ENCODE measurements around the gene KRT9. TPM values are rescaled to one million over a fixed set of nuclear protein-coding genes. Genes with fewer than 3 reads are reported as not detected.
"Not testable (repeated sequence)": the region's sequence is repeated elsewhere in the genome, so short reads cannot be mapped to it uniquely, and the experiment has no call there.

Gene KRT9
- total RNA-seq, 1 experiment from 2014 or later = 0.15 TPM

GRCh38 chr17:41621435-41621817 is 49.6 kb upstream of the KRT9 start:
- DNase-seq (ENCODE audit: low read depth, low spot score); intact Hi-C loops (cut with micrococcal nuclease): not testable (repeated sequence)

GRCh38 chr17:41620583-41621434 is 49.0 kb upstream of the KRT9 start:
- POLR2A ChIA-PET = no interaction called here
- Histone ChIP-seq H4K20me1 (ENCODE audit: insufficient read depth) (no peaks in the 10 kb centered on the region), H3K9ac (ENCODE audit: low read length) (no peak overlapping the region), H3K79me2 (ENCODE audit: insufficient read depth, low read length) (no peaks in the 10 kb centered on the region), H3K9me3 (ENCODE audit: control insufficient read depth in 1 of 2, insufficient read depth in 1 of 2, low read depth in 1 of 2, low read length in 2 of 2) (no peaks in the 10 kb centered on the region), H3K36me3 (ENCODE audit: control insufficient read depth in 1 of 2, insufficient read depth in 2 of 2, low read length in 2 of 2) (no peaks in the 10 kb centered on the region), H2AFZ (ENCODE audit: low read depth, low read length, poor library complexity, severe bottlenecking) (no peak overlapping the region), H3K27ac (ENCODE audit: low read depth, low read length) (no peak overlapping the region), H3K27me3 (ENCODE audit: insufficient read depth, low read length) (no peaks in the 10 kb centered on the region), H3K4me1 (ENCODE audit: control insufficient read depth in 1 of 2, insufficient read depth in 2 of 2, low read length in 2 of 2) (peaks cover 0 to 10% of the 10 kb centered on the region in 2 experiments; a peak in 3 of 4 replicates), H3K4me3 (replicated peaks in 1 of 2; ENCODE audit: low read depth in 1 of 2, low read length in 2 of 2) (no peak overlapping the region), H3K4me2 (ENCODE audit: low read length) (no peak overlapping the region), H3K9me2 (ENCODE audit: insufficient read depth) (no peaks in the 10 kb centered on the region)
- BruUV-seq (replicated peaks) = no TSS peak
- intact Hi-C loops (cut with micrococcal nuclease) = no loop called here
- no peak for DNase-seq (ENCODE audit: low read depth, low spot score)
- RAD21 ChIA-PET (ENCODE audit: low non-redundant PET in 1 of 2, low total read pairs in 2 of 2, uncharacterized antibody in 2 of 2, unreplicated experiment in 2 of 2) = no interaction called here
- CTCF ChIA-PET = no interaction called here
- no peak for ATAC-seq
- TF ChIP-seq TCF7L2 (IDR thresholded peaks at IDR 0.05; ENCODE audit: borderline replicate concordance, extremely low read depth, insufficient read depth, insufficient read length) (no peak), EGR1 (IDR thresholded peaks at IDR 0.05; ENCODE audit: low read depth) (no peak), POLR2A (IDR thresholded peaks at IDR 0.05; ENCODE audit: borderline replicate concordance, extremely low read depth, insufficient read depth, insufficient read length) (no peak)

More at GRCh38 chr17:41621435-41621817, 49.6 kb upstream of the KRT9 start:
- ATAC-seq; H3K79me2 ChIP-seq (ENCODE audit: insufficient read depth, low read length); H3K9me2 ChIP-seq (ENCODE audit: insufficient read depth); RAD21 ChIA-PET (ENCODE audit: low non-redundant PET in 1 of 2, low total read pairs in 2 of 2, uncharacterized antibody in 2 of 2, unreplicated experiment in 2 of 2); BruUV-seq (replicated peaks); H3K4me3 ChIP-seq (replicated peaks in 1 of 2; ENCODE audit: low read depth in 1 of 2, low read length in 2 of 2); POLR2A ChIA-PET; H3K27ac ChIP-seq (ENCODE audit: low read depth, low read length); CTCF ChIA-PET; H3K36me3 ChIP-seq (ENCODE audit: control insufficient read depth in 1 of 2, insufficient read depth in 2 of 2, low read length in 2 of 2); H2AFZ ChIP-seq (ENCODE audit: low read depth, low read length, poor library complexity, severe bottlenecking); H3K4me2 ChIP-seq (ENCODE audit: low read length); H4K20me1 ChIP-seq (ENCODE audit: insufficient read depth); H3K27me3 ChIP-seq (ENCODE audit: insufficient read depth, low read length); H3K9me3 ChIP-seq (ENCODE audit: control insufficient read depth in 1 of 2, insufficient read depth in 1 of 2, low read depth in 1 of 2, low read length in 2 of 2); H3K9ac ChIP-seq (ENCODE audit: low read length): not testable (repeated sequence)
- H3K4me1 ChIP-seq (ENCODE audit: control insufficient read depth in 1 of 2, insufficient read depth in 2 of 2, low read length in 2 of 2) = peaks cover 0 to 10% of the 10 kb centered on the region in 2 experiments; a peak in 2 of 4 replicates

GRCh38 chr17:41619927-41620582 is 48.2 kb upstream of the KRT9 start:
- ATAC-seq; H3K4me3 ChIP-seq (replicated peaks in 1 of 2; ENCODE audit: low read depth in 1 of 2, low read length in 2 of 2); H3K9ac ChIP-seq (ENCODE audit: low read length); H4K20me1 ChIP-seq (ENCODE audit: insufficient read depth); RAD21 ChIA-PET (ENCODE audit: low non-redundant PET in 1 of 2, low total read pairs in 2 of 2, uncharacterized antibody in 2 of 2, unreplicated experiment in 2 of 2); H3K27ac ChIP-seq (ENCODE audit: low read depth, low read length); CTCF ChIA-PET; intact Hi-C loops (cut with micrococcal nuclease); POLR2A ChIA-PET; H3K79me2 ChIP-seq (ENCODE audit: insufficient read depth, low read length); H3K36me3 ChIP-seq (ENCODE audit: control insufficient read depth in 1 of 2, insufficient read depth in 2 of 2, low read length in 2 of 2); H3K4me2 ChIP-seq (ENCODE audit: low read length); H2AFZ ChIP-seq (ENCODE audit: low read depth, low read length, poor library complexity, severe bottlenecking); H3K9me2 ChIP-seq (ENCODE audit: insufficient read depth); BruUV-seq (replicated peaks); H3K27me3 ChIP-seq (ENCODE audit: insufficient read depth, low read length); H3K9me3 ChIP-seq (ENCODE audit: control insufficient read depth in 1 of 2, insufficient read depth in 1 of 2, low read depth in 1 of 2, low read length in 2 of 2); DNase-seq (ENCODE audit: low read depth, low spot score): not testable (repeated sequence)
- peaks cover 0 to 13% of the 10 kb centered on the region in 2 experiments; a peak in 3 of 4 replicates for H3K4me1 ChIP-seq (ENCODE audit: control insufficient read depth in 1 of 2, insufficient read depth in 2 of 2, low read length in 2 of 2)
